ENCODE measurements around the gene S100A2. TPM values are rescaled to one million over a fixed set of nuclear protein-coding genes. Genes with fewer than 3 reads are reported as not detected.

The S100A2 gene
- polyA plus RNA-seq (ENCODE audit: insufficient read length in 10 of 10) = 10 to 100 TPM in 2 of 10 donors, 1 to 10 TPM in 6, under 1 TPM in 2; 0.35 to 11.4 (median 1.5) TPM
- long read RNA-seq, donor 1, partial matches to known transcripts = 0 of 2 reads
- long read RNA-seq, donor 1, other reads (novel, unspliced or antisense) = 0 of 2 reads
- long read RNA-seq, donor 2 = 0 reads
- long read RNA-seq, donor 3 = 0 reads
- long read RNA-seq, donor 4 = 0 reads
- long read RNA-seq, donor 5, partial matches to known transcripts = 0 of 3 reads
- long read RNA-seq, donor 5, other reads (novel, unspliced or antisense) = 0 of 3 reads
- long read RNA-seq, donor 6, partial matches to known transcripts = 0 of 1 reads
- long read RNA-seq, donor 6, other reads (novel, unspliced or antisense) = 0 of 1 reads
- long read RNA-seq, donor 7 = 0 reads
- long read RNA-seq, donor 8, transcript S100A2-202 (3 exons, 998 nt) = major isoform, 5 of 5 reads
- long read RNA-seq, donor 8, partial matches to known transcripts = 0 of 5 reads
- long read RNA-seq, donor 8, other reads (novel, unspliced or antisense) = 0 of 5 reads
- long read RNA-seq, donor 9 = 0 reads

- DNase-seq = peak in 2 of 3 donors; percentile 48 to 76
Measured at GRCh38 chr1:153565529-153566374, at the start of gene S100A2. Gene S100A2 (minus strand): TSS chr1:153565844. CDS start chr1:153563877, 1,967 bp downstream.

DNA sequence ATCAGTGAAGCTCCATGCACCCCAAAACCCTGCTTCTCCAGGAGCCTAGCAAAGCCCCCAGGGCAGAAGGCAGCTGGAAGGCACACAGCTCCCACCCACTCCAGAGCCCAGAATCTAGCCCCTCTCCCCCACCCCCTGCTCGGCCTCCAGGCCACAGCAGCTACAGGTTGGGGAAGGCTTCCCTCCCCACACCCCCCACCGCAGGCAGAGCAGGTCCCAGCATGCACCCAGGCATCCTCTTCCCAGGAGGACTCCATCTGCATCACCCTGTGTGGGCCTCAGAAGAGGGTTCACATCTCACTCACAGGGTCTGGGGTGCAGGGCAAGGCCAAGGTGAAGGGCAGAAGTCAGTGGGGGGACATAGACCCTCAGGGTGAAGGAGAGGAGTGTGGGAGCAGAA lies 49.8 kb upstream of the S100A2 start:
- no peak for DNase-seq

GRCh38 chr1:153614906-153615305 lies 49.3 kb upstream of the S100A2 start:
- DNase-seq = no peak

DNA sequence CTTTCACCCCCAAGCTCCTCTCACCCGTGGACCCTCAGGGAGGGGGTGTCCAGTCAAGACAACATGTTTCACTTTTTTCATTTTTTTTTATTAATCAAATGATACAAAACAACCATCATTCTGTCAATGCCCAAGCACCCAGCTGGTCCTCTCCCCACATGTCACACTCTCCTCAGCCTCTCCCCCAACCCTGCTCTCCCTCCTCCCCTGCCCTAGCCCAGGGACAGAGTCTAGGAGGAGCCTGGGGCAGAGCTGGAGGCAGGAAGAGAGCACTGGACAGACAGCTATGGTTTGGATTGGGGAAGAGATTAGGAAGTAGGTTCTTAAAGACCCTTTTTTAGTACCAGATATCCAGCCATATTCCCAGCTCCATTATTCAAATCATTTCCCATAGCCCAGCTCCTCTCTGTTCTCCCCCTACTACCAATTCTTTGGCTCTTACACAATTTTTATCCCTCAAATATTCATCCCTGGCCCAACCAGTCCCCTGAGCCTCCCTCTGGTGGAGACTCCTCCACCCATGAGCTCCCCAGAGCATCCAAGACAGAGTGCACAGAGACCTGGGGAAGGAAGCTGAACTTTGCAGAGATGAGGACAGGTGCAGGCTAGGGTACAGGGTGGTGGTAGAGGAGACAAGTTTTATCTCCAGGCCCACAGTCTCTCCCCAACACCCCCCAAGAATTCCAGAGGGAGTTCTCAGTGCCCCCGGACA lies 48.7 kb upstream of the S100A2 start:
- DNase-seq = no peak

DNA sequence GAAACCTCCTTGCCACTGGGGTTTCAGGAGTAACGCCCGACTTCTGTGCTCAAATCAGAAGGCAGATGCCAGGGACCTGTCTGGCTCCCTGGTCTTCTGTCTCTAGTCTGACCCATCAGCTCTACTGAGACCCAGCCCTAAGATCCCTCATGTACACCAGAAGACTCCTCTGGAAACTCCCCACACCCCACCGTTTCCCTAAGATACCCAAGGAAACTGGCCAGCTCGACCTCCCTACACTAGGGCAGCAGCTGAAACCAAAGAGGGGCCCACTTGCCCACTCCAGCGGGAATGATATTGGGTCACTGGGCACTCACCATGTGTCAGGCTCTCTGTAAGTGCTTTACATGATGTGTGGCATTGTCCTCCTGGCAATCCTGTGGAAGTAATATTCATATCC lies 47.8 kb upstream of the S100A2 start:
- DNase-seq = no peak

GRCh38 chr1:153612755-153613331 lies 47.2 kb upstream of the S100A2 start, which contains the start of gene S100A16:
Gene S100A16 (minus strand): TSS chr1:153613137. CDS start chr1:153608151, 4,986 bp downstream.
- peak in 1 of 3 donors; percentile 86 for DNase-seq

GRCh38 chr1:153612111-153612754 lies 46.6 kb upstream of the S100A2 start:
- peak in 1 of 3 donors; percentile 78 for DNase-seq

- DNase-seq = no peak
Measured at GRCh38 chr1:153611356-153611755, 45.7 kb upstream of the S100A2 start.

- no peak for DNase-seq
Measured at GRCh38 chr1:153610811-153611301, 45.2 kb upstream of the S100A2 start.

GRCh38 chr1:153610334-153610733 lies 44.7 kb upstream of the S100A2 start:
- DNase-seq = no peak

GRCh38 chr1:153609585-153609907 lies 43.9 kb upstream of the S100A2 start:
- DNase-seq = no peak

GRCh38 chr1:153608742-153609584 lies 43.3 kb upstream of the S100A2 start:
- peak in 2 of 3 donors; percentile 61 to 71 for DNase-seq

GRCh38 chr1:153608089-153608682 lies 42.5 kb upstream of the S100A2 start:
- no peak for DNase-seq

- DNase-seq = no peak
Measured at GRCh38 chr1:153607381-153607780, 41.7 kb upstream of the S100A2 start.

DNA sequence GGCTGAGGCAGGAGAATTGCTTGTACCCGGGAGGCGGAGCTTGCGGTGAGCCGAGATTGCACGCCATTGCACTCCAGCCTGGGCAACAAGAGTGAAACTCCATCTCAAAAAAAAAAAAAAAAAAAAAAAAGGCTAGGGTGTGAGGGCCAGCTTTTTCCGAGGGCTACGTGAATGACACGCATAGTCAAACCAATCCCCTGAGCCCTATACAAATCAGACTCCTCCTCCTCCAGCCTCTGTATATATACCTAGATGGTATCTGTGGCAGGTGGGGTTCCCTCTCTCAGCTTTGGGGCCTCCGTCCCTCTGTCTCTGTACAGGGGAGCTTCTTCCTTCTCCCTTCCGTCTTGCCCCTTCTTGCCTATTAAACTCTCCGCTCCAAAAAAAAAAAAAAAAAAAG lies 40.5 kb upstream of the S100A2 start:
- DNase-seq = no peak

DNA sequence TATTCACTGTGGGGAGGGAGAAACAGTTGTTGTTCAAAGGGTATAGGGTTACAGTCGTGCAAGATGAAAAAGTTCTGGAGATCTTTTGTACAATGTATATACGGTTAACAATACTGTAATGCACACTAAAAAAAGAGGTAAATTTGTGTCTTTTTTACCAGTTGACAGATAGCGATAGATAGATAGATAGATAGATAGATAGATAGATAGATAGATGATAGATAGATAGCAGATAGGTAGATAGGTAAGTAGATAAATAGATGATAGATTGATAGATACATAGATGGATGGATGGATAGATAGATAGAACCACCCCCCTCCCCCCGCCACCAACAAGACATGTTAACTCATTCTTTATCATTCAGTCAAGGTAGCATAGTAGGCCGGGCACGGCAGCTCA lies 37.1 kb upstream of the S100A2 start:
- DNase-seq = no peak

DNA sequence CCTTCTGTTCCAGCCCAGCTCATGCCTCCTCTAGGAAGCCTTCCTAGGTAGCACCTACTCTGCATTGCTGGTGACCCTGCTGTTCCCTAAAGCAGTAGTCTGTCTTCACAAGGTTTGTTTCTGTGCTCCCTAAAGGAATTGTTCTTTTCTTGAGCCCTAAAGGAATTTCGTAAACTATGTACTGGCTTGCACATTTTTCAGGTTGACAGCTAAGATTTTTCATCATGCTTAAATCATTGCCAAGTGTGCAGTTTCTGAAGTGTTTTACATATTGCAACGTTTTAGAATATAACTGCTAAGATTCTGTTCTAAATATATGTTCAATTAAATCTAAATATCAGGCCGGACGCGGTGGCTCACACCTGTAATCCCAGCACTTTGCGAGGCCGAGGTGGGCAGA lies 34.2 kb upstream of the S100A2 start:
- no peak for DNase-seq

- DNase-seq = peak in 2 of 3 donors; percentile 30 to 60
Measured at GRCh38 chr1:153598309-153599172, 32.9 kb upstream of the S100A2 start.

All from muscle of back (tissue), 13 donors.